H1 (cell line): ENCODE results near the gene ADIPOR2. TPM values are rescaled to one million over a fixed set of nuclear protein-coding genes. Genes with fewer than 3 reads are reported as not detected.

ENCODE experiments used
- SIN3A ChIP-seq, 2 experiments: IDR thresholded peaks in 1 of 2; conservative IDR thresholded peaks in 1 of 2; 2 replicates each; pipeline ENCODE4 v1.6.1; 2011 to 2012; ENCODE audit warnings: low read length in 2 of 2, improper control_type of control experiment in 1 of 2, low read depth in 1 of 2, mild to moderate bottlenecking in 1 of 2
- SUZ12 ChIP-seq: fragments of 200-600 bp; sonication (generic); IDR thresholded peaks from 2 replicates; pipeline ENCODE4 v1.6.1; 2012; ENCODE audit warnings: mild to moderate bottlenecking, inconsistent platforms, low read length, moderate library complexity, mixed read lengths
- polyA plus RNA-seq, 7 experiments: library from polyadenylated mRNA; depleted of rRNA in 3 of 7; stranded (reverse) in 5 of 7; unstranded in 2 of 7; fragments of >200 nt in 5 of 7; fragments of 200-250 nt in 2 of 7; gene quantifications; 1 replicate in 5 of 7; 2 replicates in 1 of 7; 4 replicates in 1 of 7; pipeline versions ENCODE4 v1.2.1 to v1.2.3, GENCODE V29; 2011 to 2013; ENCODE audit warnings: missing spikeins in 2 of 7, mixed read lengths in 2 of 7
- total RNA-seq: library from RNA; stranded (reverse); fragmentation: NEBNext Ultra II Directional; extraction: Animal tissue kit (Norgen Biotek cat#: 25700); gene quantifications from 2 replicates; pipeline ENCODE4 v1.2.1, GENCODE V29; 2021

ADIPOR2 gene
- total and polyA plus RNA-seq, 2 of the 8 experiments (the other 6 are each of a cell fraction or from before 2014, with no cell fraction given) = 17.5 to 50.8 TPM

DNA sequence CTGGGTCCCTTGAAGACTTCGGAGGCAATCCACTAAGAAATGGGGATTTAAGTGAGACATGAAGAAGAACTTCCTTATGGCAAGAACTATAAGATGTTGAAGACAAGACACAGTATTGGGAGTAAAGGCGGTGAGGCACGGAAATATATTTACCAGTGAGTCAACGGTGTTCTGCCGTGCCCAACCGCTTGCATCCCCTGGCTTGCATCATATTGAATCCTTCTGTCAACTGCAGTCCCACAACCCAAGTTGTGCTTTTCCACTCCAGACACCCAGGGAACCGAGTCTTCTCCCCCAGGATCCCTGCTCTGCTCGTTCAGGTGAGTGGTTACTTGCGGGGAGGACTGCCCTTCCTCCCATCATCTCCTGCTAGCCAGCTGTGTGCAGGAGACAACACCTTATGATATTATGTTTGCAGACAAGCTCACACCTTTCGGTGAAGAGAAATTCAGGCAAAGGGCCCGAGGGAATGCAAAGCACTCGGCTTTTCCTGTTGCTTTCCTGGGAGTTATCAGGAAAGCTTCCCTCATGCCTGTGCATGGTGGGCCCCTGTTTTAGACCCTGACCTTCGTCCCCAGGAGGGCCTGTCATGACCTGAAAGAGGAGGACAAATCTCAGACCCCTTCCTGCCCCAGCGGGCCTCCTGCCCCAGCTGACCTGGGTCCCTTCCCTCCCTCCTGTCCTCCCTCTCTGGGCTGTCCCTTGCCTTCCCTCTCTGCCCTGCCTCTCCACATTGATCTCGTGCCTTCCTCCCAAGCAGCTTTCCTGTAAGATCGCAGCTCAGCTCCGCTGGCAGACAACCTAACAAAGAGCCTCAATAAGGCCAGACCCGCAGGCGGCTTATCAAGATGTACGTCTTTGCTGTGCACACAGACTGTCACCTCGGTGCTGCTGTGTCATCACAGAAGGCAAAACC lies 125.2 kb downstream of the ADIPOR2 start (continued):
- TF ChIP-seq SUZ12 (no peak), SIN3A (conservative IDR thresholded peaks at IDR 0.05 in 1 of 2, IDR thresholded peaks at IDR 0.05 in 1 of 2; ENCODE audit: low read depth in 1 of 2, low read length in 2 of 2) (no peak)
